ENCODE results near the gene METTL13.
"Not testable (repeated sequence)": the region's sequence is repeated elsewhere in the genome, so short reads cannot be mapped to it uniquely, and the experiment has no call there.

METTL13 gene

DNA sequence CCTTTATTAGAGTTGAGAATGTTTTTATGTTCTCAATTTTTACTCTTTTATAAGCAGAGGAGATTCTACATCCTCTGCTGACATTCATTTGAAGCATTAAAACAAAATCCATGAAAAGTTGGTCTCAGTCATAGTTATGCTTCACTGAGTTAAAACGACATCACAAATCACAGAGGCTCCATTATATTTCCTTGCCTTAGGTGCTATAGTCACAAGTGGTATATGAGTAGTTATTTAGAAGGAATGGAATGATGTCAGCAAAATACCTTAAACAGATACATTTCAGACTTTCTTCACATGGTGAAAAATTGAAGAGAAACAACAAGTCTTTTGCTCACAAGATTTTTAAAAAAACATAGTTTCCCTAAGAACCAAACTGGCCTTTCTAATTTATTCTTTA lies 11.7 kb upstream of the METTL13 start:
- no peak for DNase-seq

- no peak for DNase-seq
These were observed 9.1 kb upstream of the METTL13 start for GRCh38 chr1:171772312-171772711.

DNA sequence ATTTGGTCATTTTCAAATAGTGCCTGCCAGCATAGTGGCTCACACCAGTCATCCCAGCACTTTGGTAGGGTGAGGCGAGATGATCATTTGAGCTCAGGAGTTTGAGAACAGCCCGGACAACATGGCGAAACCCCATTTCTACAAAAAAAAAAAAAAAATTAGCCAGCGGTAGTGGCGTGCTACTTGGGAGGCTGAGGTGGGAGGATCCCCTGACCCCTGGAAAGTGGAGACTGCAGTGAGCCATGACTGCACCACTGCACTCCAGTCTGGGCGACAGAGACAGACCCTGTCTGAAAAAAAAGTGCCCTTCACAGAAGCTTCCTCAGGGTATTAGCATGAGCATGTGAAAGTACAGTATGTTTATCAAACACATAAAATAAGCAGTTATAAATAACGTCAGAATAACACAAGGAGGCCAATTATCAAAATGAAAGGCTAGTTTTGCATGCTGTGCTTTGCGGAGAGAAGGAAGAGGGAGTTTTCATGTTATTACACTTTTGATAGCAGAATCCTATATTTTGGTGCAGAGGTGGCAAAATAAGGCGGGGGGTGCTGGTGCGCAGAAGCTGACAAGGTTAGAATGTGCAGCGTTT lies 781 bp upstream of the METTL13 start:
- DNase-seq: no peak

DNA sequence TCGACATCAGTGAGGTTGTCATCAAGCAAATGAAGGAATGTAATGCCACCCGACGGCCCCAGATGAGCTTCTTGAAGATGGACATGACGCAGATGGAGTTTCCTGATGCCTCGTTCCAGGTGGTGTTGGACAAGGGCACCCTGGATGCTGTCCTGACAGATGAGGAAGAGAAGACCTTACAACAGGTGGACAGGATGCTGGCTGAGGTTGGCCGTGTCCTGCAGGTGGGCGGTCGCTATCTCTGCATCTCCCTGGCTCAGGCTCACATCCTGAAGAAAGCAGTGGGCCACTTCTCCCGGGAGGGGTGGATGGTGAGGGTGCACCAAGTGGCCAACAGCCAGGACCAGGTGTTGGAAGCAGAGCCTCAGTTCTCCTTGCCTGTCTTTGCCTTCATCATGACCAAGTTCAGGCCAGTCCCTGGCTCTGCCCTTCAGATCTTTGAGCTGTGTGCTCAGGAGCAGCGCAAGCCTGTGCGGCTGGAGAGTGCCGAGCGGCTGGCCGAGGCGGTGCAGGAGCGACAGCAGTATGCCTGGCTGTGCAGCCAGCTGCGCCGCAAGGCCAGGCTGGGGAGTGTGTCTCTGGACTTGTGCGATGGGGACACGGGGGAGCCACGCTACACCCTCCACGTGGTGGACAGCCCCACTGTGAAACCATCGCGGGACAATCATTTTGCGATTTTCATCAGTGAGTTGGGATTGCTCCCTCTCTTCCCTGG lies 2.5 kb downstream of the METTL13 start:
- no peak for DNase-seq

- DNase-seq: no peak
These were observed 3.3 kb downstream of the METTL13 start for GRCh38 chr1:171784784-171785183.

DNA sequence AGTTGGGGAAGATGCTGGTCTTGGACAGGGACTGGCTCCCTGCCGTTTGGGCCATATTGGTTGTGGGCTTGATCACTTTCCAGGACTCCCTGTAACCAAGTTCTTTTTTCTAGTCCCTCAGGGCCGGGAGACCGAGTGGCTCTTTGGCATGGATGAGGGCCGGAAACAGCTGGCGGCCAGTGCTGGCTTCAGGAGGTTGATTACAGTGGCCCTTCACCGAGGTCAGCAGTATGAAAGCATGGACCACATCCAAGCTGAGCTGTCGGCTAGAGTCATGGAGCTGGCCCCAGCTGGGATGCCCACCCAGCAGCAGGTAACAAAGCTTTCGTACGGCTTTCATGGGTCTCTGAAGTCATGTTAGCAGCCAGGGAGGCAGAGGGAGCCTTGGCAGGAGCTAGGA lies 4.3 kb downstream of the METTL13 start:
- DNase-seq: no peak

- DNase-seq: no peak
These were observed 5.1 kb downstream of the METTL13 start for GRCh38 chr1:171786534-171786933.

DNA sequence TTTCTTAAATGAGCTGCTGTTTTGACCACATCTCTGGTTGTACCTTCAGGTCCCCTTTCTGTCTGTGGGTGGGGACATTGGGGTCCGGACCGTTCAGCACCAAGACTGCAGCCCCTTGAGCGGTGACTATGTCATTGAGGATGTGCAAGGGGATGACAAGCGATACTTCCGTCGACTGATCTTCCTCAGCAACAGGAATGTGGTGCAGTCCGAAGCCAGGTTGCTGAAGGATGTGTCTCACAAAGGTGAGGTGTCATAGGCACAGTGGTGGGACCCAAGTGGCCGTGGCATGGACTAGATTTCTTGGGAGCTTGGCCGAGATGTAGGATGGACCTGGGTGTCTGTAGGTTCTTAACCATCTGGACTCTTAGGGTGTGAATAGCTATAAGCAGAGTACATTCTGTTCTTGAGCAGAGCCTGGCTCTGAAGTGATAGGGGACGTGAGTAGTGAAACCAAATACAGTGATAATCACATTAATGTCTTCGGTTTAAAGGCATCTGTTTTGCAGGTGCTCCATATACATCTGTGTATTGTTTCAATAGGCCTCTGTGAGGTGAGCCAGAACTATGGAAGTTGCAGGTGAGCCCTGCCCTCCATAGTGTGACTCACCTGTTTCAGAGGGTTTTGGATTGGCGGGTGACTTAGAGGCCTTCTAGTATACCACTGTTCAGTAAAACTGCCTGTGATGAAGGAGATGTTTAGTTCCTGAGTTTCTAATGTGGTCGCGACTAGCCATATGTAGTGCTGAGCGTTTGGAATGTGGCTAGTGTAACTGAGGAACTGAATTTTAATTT lies 6.4 kb downstream of the METTL13 start:
- DNase-seq: no peak

GRCh38 chr1:171788696-171789095 lies 7.2 kb downstream of the METTL13 start:
- DNase-seq: peak; percentile 33

DNA sequence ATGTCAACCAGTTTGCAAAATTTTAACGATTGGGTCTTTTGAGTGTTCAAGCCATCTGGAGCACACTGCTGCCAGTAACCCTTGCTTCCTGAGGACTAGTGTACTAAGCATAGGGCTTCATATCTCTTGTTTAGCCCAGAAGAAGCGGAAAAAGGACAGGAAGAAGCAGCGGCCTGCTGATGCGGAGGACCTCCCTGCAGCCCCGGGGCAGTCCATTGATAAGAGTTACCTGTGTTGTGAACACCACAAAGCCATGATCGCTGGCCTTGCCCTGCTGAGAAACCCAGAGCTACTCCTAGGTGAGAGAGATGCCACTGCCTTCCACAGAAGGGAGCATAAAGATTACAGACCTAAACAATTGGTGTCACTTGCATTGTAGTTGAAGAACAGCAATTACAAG lies 8.9 kb downstream of the METTL13 start:
- DNase-seq: no peak

DNA sequence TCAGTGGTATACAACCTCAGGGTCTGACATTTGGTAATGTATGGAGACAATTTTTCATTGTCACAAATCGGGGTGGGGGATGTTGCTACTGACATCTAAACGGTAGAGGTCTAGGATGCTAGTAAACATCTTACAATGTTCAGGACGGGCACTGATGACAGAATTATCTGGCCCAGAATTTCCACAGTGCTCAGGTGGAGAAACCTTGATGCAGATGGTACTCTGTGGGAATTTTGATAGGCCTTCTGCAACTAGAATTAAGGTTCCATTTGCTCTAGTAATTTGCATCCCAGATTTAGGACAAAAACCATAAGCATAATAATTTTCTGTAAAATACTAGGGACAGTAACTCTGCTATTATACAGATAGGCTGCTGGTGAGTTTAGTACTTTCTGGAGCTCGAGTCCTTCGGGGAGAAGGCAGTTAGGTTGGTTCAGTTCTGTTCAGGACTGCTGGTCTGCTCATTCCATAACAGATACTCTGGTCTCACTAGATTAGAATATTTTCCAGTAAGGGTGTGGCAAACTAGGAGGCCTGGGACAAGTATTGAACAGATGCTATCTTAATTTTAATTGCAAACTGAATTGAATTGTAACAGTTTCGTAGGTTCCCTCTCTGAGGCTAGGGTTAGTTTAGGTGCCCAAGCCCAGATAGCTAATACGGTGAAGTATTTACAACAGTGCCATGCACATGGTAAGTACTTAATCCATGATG lies 11.4 kb downstream of the METTL13 start:
- no peak for DNase-seq

DNA sequence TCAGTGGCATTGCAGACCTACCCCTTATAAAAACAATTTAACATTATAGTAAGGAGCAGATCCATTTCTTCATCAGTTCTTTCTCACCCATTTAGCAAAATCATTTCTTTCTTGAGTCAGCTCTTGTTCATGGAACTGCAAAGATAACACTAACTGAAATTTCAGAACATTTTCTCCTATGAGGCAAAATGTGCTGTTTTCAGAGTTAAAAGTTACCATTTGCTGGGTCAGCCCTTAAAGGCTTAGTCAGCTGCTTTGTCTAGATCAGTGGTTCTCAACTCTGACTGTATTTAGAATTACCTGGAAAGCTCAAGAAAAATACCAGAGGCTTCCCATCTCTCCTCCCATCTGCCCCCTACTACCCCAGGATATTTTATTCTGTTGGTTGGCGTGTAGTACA lies 12.2 kb downstream of the METTL13 start:
- DNase-seq: no peak

- peak; percentile 72 for DNase-seq
These were observed 12.6 kb downstream of the METTL13 start for GRCh38 chr1:171794085-171794484.

- DNase-seq: no peak
These were observed 15.1 kb downstream of the METTL13 start for GRCh38 chr1:171796592-171796991.

- no peak for DNase-seq
These were observed 16.9 kb downstream of the METTL13 start for GRCh38 chr1:171798311-171798710.

DNA sequence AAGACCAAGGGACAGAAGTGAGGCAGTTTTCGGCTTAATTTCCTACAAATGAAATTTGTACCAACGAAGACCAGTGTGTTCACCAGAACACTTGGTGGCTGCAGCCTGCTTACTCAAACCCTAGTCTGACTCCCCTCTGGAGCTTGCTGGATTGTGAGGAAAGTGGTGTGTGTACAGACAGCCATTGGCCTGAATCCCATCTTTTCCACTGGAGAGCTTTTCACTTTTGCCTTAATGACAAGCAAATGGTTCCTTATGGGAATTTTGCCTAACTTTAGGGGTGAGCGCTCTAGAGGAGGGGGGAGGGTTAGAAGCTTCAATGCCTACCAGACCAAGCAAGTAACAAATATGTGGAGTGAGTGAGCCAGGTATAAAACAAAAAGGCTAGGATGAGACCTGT lies 17.3 kb downstream of the METTL13 start:
- no peak for DNase-seq

GRCh38 chr1:171799166-171799565 lies 17.7 kb downstream of the METTL13 start:
- no peak for DNase-seq

DNA sequence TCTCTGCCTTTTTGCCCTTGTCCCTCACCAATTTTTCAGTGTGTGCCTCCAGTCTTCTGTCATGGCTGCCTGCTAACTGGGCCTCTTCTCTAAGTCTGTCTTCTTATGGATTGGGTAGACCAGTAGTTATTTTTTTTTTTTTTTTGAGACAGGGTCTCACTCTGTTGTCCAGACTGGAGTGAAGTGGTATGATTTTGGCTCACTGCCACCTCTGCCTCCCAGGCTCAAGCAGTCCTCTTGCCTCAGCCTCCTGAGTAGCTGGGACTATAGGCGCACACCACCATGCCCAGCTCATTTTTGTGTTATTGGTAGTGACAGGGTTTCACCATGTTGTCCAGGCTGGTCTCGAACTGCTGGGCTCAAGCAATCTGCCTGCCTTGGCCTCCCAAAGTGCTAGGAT lies 18.2 kb downstream of the METTL13 start:
- not testable (repeated sequence) for DNase-seq

GRCh38 chr1:171800342-171800741 lies 18.9 kb downstream of the METTL13 start:
- DNase-seq: no peak

GRCh38 chr1:171800851-171801250 lies 19.4 kb downstream of the METTL13 start:
- DNase-seq: no peak

DNA sequence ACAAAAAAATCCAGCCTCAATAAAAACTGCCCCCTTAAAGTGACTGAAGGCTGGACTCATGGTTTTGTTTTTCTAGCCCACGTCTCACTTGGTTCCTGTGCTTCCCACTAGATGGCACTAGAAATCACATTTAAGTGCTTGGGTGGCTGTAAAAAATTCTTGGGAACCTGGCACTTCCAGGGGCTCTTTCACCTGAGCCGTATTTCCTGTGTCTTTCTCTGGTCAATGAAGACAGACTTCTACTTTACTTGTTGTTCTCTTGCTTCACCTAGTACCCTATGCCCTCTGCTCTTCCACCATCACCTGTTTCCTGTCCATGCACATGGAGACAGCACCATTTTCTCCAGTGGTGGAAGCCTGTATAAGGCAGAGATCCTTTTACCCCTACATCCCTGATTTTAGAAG lies 20.0 kb downstream of the METTL13 start:
- no peak for DNase-seq

- no peak for DNase-seq
These were observed 20.7 kb downstream of the METTL13 start for GRCh38 chr1:171802207-171802606.

- DNase-seq: no peak
These were observed 21.6 kb downstream of the METTL13 start for GRCh38 chr1:171803045-171803444.

Measured in GOT3 (cell line).